IPS-15b (cell line): ENCODE measurements around the gene PMPCA.
"Not testable (repeated sequence)": the region's sequence is repeated elsewhere in the genome, so short reads cannot be mapped to it uniquely, and the experiment has no call there.

Experiments used
- H3K27me3 ChIP-seq: one replicate; pipeline ENCODE4 v1.6.1; 2013; ENCODE audit warnings: low read length; ENCODE audit not compliant: control insufficient read depth, insufficient read depth
- H3K36me3 ChIP-seq: one replicate; pipeline ENCODE4 v1.6.1; 2013; ENCODE audit warnings: low read length; ENCODE audit not compliant: control insufficient read depth, insufficient read depth
- H3K4me1 ChIP-seq: one replicate; pipeline ENCODE4 v1.6.1; 2013; ENCODE audit warnings: mild to moderate bottlenecking, low read length; ENCODE audit not compliant: control insufficient read depth, insufficient read depth
- H3K4me3 ChIP-seq: one replicate; pipeline ENCODE4 v1.5.1; 2013; ENCODE audit warnings: low read depth, low read length
- H3K9ac ChIP-seq: one replicate; pipeline ENCODE4 v1.6.1; 2013; ENCODE audit warnings: low read depth, mild to moderate bottlenecking, low read length
- H3K9me3 ChIP-seq: one replicate; pipeline ENCODE4 v1.6.1; 2013; ENCODE audit warnings: mild to moderate bottlenecking, low read length; ENCODE audit not compliant: control insufficient read depth, insufficient read depth

PMPCA gene

DNA sequence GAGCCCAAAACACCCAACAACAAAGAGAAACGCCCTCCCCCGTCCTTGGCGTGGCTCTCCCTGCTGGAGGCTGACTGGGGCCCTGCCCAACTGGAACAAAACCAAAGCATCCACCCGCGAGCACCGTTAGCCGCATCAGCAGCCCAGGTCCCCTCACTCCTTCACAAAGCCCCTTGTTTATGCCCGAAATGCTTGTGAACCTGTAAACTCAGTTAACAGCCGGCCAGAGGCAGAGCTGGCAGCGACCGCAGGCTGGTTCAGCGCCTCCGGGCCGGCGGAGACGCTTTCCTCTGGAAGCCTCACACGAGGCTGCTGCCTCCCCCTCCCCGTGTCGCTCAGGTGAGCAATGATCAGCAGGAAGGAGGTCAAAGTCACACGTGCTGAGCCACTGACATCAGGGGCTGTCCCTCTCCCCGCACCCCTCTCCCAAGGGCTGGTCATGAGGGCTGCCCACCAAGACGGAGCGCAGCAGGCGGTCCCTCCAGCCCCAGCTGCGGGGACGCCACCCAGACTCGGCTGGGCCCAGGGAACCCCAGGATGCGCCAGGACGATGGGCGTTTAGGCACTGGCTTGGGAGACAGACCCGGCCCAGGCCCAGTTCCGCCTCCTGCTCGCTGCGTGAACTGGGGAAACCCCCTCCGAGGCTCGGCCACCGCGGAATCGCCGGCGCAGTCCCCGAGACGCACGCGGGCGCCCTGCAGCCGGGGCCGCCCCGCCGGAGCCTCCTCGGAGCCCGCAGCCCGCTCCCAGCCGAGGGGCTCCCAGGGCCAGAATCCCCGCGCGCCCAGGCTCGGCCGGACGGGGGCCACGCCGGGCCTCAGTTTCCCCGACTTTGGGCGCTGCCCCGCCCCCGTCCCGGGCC lies 11.1 kb upstream of the PMPCA start:
- Histone ChIP-seq H3K4me3 (peak overlapping the region; percentile 84), H3K9ac (peak overlapping the region; percentile 87), H3K27me3 (no peaks in the 10 kb centered on the region), H3K36me3 (peaks cover 54% of the 10 kb centered on the region), H3K4me1 (peaks cover 3% of the 10 kb centered on the region), H3K9me3 (no peaks in the 10 kb centered on the region)

DNA sequence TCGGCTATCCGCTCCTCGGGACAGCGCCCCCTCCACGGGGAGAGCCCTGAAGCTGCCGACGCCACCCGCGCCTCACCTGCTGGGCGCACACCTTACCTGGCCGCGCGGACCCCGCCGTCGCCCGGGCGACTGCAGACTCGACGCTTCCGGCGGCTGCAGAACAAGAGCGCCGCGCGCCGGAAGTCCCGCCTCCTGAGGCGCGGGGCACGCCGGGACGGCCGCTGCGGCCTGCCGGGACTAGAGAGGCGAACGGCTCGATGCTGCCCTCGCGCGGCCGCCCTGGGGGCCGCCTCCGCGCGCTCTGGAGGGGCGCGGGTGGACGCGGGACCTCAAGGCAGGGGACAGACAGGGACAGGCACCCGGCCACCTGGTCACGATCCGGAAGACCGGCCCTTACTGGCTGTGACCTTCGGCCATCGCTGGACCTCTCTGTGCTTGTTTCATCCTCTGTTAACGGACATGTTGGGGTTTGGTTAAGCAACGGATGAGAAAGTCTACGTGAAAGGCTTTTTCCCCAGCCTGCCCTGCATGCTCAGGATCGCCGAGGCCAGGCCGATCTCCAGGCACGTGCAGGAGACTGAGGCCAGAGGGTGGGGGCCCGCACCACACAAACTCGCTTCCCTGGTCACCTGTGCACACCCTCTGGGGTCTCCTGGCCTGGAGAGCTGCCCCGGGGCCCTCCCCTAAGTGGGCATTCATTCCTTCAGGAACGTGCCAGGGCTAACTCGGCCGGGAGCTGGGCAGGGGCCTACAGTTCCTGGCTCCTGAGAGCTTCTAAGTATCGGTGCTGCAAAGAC lies 10.2 kb upstream of the PMPCA start, which contains the start of gene SNAPC4:
SNAPC4 (minus strand) TSS at position 133 of the 797 bp plus-strand sequence. CDS start 1,742 bp downstream, outside the sequence.
- Histone ChIP-seq H3K4me3 (peak within 1 kb of the TSS; percentile 84), H3K36me3 (peaks cover 54% of the 10 kb centered on the region), H3K9me3 (no peaks in the 10 kb centered on the region), H3K27me3 (no peaks in the 10 kb centered on the region), H3K4me1 (peaks cover 3% of the 10 kb centered on the region), H3K9ac (peak within 1 kb of the TSS; percentile 87)

DNA sequence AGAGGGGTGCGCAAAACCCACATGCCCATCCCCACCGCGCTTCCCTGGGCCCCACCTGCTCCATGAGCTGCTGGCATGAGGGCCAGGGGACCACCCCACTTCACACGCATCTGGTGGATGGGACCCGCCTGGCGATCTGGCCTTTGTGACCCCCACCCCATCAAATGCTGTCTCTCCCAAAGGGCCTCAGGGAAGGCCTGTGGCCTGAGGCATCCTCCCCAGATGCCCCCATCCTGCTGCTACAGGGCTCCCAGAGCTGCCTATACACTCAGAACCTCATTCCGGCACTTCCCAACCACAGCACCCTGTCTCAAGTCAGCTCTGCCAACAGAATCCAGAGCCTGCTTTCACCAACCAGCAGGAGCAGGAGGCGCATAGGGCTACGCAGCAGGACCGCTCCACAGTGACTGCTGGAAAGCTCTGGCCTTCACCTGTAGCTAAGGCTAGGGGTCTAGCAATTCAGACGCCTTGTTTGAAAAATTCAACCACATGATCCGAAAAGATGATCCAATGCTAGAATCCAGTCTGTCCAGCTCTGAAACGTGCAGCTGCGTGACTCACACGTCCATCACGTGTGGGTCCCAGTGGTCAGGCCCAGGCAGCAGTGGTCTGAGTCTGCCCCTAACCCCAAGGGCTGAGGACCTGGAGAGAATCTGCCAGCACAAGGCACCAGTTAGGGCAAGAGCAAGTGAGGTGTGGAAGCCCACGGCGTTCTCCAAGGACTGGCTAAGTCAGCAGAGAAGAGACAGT lies 9.1 kb upstream of the PMPCA start:
- Histone ChIP-seq H3K4me3 (no peak overlapping the region), H3K36me3 (peaks cover 51% of the 10 kb centered on the region), H3K9ac (no peak overlapping the region), H3K27me3 (no peaks in the 10 kb centered on the region), H3K4me1 (peaks cover 3% of the 10 kb centered on the region), H3K9me3 (no peaks in the 10 kb centered on the region)

DNA sequence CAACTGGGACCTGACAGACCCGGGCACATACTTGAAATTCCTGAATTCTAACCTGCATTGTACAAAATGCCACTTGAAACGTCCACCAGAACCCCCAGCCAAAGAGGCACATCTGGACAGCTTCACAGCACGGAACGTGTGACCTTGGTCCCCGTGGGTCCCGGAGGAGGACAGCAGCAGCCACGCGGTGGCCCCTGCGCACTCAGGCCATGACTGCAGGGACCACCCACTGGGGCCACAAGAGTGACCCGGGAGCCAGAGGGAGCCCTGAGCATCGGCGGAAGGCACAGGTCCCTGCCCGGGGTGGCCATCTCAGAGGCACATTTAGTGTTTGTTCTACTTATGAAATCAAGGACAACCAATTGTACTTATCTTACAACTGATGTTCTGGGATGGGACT lies 8.4 kb upstream of the PMPCA start:
- no peaks in the 10 kb centered on the region for H3K9me3 ChIP-seq
- H3K9ac ChIP-seq, result no peak overlapping the region
- H3K27me3 ChIP-seq, result no peaks in the 10 kb centered on the region
- H3K36me3 ChIP-seq, result peaks cover 48% of the 10 kb centered on the region
- H3K4me3 ChIP-seq, result no peak overlapping the region
- H3K4me1 ChIP-seq, result peaks cover 3% of the 10 kb centered on the region

DNA sequence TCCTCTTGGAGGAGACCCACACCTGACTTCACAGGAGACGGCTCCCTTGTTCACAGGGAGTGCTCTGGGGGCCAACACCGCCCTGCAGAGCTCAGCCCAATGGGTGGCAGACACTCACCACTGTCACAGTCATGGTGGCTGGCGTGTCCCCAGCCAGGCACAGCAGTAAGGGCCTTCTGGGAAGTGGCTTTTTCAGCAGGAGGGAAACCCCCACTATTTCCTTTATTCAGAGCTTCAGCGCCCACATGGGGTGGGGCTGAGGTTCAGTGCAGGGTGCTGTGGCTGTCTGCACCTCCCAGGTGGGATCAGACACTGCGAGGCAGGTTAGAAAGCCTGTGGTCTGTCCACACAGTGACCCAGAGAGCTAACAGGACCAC lies 6.9 kb upstream of the PMPCA start:
- Histone ChIP-seq H3K4me1 (peaks cover 3% of the 10 kb centered on the region), H3K9ac (no peak overlapping the region), H3K36me3 (peaks cover 48% of the 10 kb centered on the region)

DNA sequence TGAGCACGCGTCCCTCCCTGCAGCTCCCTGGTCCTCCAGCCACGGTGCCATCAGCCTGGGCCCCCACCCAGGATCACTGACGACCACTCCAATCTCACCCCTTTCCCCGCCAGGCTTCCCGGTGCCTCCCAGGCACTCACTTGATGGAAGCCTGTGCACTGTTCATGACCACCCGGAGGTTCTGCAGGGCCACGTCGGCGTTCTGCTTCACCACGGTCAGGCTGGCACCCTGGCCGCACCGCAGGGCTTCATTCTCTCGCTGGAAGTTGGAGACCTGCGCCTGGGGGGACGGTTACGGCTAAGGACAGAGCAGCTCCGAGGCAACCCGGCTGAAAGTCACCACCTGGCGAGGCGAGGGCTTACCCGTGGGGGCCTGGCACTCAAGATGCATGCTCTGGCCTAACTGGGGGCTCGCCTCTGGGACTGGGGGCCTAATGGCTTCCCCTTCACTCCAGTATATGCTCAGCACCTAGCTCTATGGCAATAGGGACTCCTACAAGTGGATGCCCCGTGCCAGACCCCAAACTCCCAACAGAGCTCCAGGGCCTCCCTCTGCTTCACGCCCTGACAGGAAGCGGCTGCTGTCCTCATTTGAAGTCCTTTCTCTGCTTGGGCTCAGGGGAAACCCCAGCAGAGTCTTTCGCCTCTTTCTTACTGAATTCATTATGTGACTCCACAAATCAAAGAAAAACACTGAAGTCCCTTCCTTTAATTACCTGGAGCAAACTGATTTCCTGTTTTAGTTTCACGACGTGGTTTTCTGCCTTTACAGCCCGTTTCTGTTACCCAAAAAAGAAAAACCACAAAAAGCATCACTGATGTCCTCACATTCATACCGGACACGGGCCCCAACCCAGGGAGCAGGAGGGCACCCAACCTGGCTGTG lies 6.3 kb upstream of the PMPCA start:
- H3K4me3 ChIP-seq, result no peak overlapping the region

More for the DNA sequence above, 6.9 kb upstream of the PMPCA start:
- no peak overlapping the region for H3K4me3 ChIP-seq
- no peaks in the 10 kb centered on the region for H3K9me3 ChIP-seq
- H3K27me3 ChIP-seq, result no peaks in the 10 kb centered on the region

DNA sequence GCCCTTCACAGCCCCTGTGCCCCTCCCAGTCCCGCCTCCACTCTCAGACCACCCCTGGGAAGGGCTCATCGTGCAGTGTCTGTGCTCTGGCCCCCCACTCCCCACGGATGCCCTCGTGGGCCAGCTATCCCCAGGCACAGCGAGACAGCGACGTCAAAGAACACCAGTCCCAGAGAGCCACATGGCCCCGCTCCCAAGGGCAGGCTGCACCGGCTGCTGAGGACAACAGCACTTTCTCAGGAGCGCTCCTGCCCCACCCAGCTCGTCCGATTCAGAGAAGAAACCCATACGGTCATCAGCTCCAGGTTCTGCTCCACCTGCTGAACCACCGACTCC lies 5.7 kb upstream of the PMPCA start:
- no peak overlapping the region for H3K9ac ChIP-seq
- H3K9me3 ChIP-seq, result no peaks in the 10 kb centered on the region
- no peak overlapping the region for H3K4me3 ChIP-seq
- no peaks in the 10 kb centered on the region for H3K27me3 ChIP-seq
- no peaks in the 10 kb centered on the region for H3K4me1 ChIP-seq
- H3K36me3 ChIP-seq, result peaks cover 44% of the 10 kb centered on the region

More for the DNA sequence above, 6.3 kb upstream of the PMPCA start:
- Histone ChIP-seq H3K27me3 (no peaks in the 10 kb centered on the region), H3K4me1 (no peaks in the 10 kb centered on the region), H3K9ac (no peak overlapping the region), H3K36me3 (peaks cover 44% of the 10 kb centered on the region), H3K9me3 (no peaks in the 10 kb centered on the region)

DNA sequence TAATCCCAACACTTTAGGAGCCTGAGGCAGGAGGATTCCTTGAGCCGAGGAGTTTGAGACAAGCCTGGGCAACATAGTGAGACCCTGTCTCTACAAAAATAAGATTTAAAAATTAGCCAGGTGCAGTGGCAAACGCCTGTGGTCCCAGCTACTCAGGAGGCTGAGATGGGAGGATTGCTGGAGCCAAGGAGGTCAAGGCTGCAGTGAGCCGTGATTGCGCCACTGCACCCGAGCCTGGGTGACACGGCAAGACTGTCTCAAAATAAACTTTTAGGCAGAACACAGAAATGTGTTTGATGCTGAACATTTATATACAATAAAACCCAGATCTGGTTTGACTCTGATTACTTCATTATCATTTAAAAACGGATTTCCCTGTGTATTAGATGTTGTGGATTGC lies 5.0 kb upstream of the PMPCA start:
- Histone ChIP-seq H3K4me1 (no peaks in the 10 kb centered on the region), H3K27me3 (no peaks in the 10 kb centered on the region), H3K9ac (no peak overlapping the region), H3K36me3 (peaks cover 44% of the 10 kb centered on the region), H3K4me3 (no peak overlapping the region), H3K9me3 (no peaks in the 10 kb centered on the region)

DNA sequence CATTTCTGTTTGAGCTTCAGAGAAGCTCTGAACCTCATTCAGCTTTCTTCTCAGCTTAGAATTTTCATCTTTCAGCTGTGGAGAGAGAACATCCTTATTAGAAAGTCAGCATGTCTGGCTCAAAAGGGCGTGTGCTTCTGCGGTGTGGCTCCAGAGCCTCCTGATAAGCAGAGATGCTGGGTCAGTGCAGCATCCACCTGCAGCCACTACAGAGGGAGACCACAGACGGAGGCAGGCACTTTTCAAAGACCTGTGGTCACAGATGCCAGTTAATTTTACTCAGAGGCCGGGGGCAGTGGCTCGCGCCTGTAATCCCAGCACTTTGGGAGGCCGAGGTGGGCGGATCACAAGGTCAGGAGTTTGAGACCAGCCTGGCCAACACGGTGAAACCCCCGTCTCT lies 4.6 kb upstream of the PMPCA start:
- not testable (repeated sequence) for H3K27me3 ChIP-seq, H3K9ac ChIP-seq, H3K4me3 ChIP-seq, H3K4me1 ChIP-seq, H3K9me3 ChIP-seq
- H3K36me3 ChIP-seq, result peaks cover 47% of the 10 kb centered on the region

DNA sequence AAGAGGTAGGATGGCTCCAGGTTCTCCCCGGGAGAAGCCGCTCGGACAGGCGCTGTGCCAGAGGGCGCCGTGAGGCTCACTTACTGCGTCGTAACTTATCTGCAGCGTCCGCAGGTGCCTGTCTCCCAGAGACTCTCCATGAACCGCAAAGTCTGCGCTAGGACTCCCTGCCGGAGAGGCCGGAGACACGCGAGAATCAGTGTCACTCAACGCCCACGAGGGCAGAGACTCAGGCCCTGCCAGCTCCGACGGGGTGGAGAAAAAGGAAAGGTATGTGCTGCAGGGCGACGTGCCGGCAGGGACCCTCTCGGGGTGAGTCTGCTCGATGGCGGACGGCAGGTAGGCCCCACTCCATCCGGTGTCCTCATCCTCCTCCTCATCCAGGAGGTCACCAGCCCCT lies 3.4 kb upstream of the PMPCA start:
- not testable (repeated sequence) for H3K4me3 ChIP-seq, H3K9me3 ChIP-seq, H3K27me3 ChIP-seq, H3K9ac ChIP-seq, H3K4me1 ChIP-seq
- H3K36me3 ChIP-seq, result peaks cover 51% of the 10 kb centered on the region

DNA sequence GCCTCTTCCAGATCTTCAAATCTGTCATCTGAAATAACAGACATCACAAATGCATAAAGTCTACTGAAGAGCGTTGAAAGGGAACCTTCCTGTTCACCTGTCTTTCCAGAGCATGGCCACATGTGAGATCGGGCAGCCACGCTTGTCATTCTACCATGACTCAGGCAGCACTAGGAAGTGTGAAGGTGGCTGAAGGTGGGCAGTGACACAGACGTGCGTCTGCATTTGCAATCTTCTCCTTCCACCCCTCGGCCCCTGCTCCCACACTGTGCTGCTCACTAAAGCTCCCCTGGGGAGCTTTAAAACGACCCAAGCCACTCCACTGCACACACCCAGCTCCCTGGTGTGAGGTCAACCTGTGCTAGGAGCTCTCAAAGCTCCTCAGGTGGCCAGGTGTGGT lies 2.5 kb upstream of the PMPCA start:
- Histone ChIP-seq H3K9ac (no peak overlapping the region), H3K36me3 (peaks cover 52% of the 10 kb centered on the region), H3K4me3 (no peak overlapping the region), H3K9me3 (no peaks in the 10 kb centered on the region), H3K4me1 (peaks cover 4% of the 10 kb centered on the region), H3K27me3 (no peaks in the 10 kb centered on the region)
